ENCODE data around the gene CCDC106. TPM values are rescaled to one million over a fixed set of nuclear protein-coding genes. Genes with fewer than 3 reads are reported as not detected.
A peak's percentile ranks its signal among the peaks of the same experiment; 100 is the strongest.

The CCDC106 gene
- total RNA-seq, 1 experiment from 2014 or later = 47.8 TPM

- DNase-seq (ENCODE audit: low read depth, low spot score) = no peak
- in situ Hi-C loops (cut with HindIII; ENCODE audit: low pct_unique_long_range_greater_than_20kb, low sequenced_read_pairs) (no loop called here), intact Hi-C loops (cut with micrococcal nuclease; ENCODE audit: unreplicated experiment) (no loop called here)
- TF ChIP-seq TCF7L2 (IDR thresholded peaks at IDR 0.05; ENCODE audit: low read depth, low read length) (no peak), SIN3A (IDR thresholded peaks at IDR 0.05; ENCODE audit: borderline replicate concordance, insufficient read depth, low read depth, low read length) (no peak), POLR2AphosphoS5 (IDR thresholded peaks at IDR 0.05; ENCODE audit: low read depth, low read length) (no peak), REST (IDR thresholded peaks at IDR 0.05; ENCODE audit: insufficient read depth in 1 of 2, low read depth in 2 of 2, low read length in 1 of 2) (no peak)
- TF ChIP-seq, protein P1, sequence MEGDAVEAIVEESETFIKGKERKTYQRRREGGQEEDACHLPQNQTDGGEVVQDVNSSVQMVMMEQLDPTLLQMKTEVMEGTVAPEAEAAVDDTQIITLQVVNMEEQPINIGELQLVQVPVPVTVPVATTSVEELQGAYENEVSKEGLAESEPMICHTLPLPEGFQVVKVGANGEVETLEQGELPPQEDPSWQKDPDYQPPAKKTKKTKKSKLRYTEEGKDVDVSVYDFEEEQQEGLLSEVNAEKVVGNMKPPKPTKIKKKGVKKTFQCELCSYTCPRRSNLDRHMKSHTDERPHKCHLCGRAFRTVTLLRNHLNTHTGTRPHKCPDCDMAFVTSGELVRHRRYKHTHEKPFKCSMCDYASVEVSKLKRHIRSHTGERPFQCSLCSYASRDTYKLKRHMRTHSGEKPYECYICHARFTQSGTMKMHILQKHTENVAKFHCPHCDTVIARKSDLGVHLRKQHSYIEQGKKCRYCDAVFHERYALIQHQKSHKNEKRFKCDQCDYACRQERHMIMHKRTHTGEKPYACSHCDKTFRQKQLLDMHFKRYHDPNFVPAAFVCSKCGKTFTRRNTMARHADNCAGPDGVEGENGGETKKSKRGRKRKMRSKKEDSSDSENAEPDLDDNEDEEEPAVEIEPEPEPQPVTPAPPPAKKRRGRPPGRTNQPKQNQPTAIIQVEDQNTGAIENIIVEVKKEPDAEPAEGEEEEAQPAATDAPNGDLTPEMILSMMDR (IDR thresholded peaks at IDR 0.05) = no peak
- Histone ChIP-seq H3K4me3 (ENCODE audit: low read depth in 2 of 2, low read length in 2 of 2) (peak overlapping the region; percentile 63 to 93), H3K9me3 (ENCODE audit: control insufficient read depth, insufficient read depth, low read depth, low read length) (no peaks in the 10 kb centered on the region), H3K4me1 (ENCODE audit: control insufficient read depth, insufficient read depth, low read length) (peaks cover 46% of the 10 kb centered on the region), H3K36me3 (ENCODE audit: control insufficient read depth, insufficient read depth, low read length) (peaks cover 13% of the 10 kb centered on the region), H3K27ac (ENCODE audit: low read length) (peak overlapping the region; percentile 96), H3K27me3 (ENCODE audit: control insufficient read depth, insufficient read depth, low read length) (no peaks in the 10 kb centered on the region)
- CTCF ChIA-PET = no interaction called here
- no TSS peak for BruUV-seq (replicated peaks)
- POLR2A ChIA-PET = interaction anchor here (0.6 kb wide), 1 partner anchor 9 kb away, joined by 6 read pairs; no protein-coding TSS in a partner anchor
- no peak for ATAC-seq
Observed at GRCh38 chr19:55643887-55644176, 4.2 kb upstream of the CCDC106 start.

DNA sequence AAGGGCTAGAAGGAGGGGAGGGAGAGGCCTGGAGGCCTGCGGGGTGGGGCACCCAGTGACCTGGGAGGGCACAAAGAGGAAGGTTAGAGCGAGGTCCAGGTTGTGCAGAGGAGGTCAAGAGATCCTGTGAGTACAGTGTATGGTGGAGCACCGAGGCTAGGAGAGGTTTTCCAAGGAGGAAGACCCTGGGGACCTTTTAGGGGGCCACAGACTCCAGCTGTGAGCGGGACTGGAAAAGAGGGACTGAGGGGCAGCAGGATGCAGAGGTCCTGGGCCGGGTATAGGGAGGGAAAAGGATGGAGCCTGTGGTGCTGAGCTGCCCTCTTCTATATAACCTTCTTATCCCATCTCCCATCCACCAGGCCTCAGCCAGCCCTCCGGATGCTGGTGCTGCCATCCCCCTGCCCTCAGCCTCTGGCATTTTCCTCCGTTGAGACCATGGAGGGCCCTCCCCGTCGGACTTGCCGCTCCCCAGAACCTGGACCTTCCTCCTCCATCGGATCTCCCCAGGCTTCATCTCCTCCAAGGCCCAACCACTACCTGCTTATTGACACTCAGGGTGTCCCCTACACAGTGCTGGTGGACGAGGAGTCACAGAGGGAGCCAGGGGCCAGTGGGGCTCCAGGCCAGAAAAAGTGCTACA lies 3.7 kb upstream of the CCDC106 start:
- in situ Hi-C loops (cut with HindIII; ENCODE audit: low pct_unique_long_range_greater_than_20kb, low sequenced_read_pairs) = no loop called here

More for the DNA sequence above, 3.7 kb upstream of the CCDC106 start:
- TF ChIP-seq SIN3A (IDR thresholded peaks at IDR 0.05; ENCODE audit: borderline replicate concordance, insufficient read depth, low read depth, low read length) (no peak), REST (IDR thresholded peaks at IDR 0.05; ENCODE audit: insufficient read depth in 1 of 2, low read depth in 2 of 2, low read length in 1 of 2) (no peak), TCF7L2 (IDR thresholded peaks at IDR 0.05; ENCODE audit: low read depth, low read length) (no peak), POLR2AphosphoS5 (IDR thresholded peaks at IDR 0.05; ENCODE audit: low read depth, low read length) (no peak)
- TF ChIP-seq, protein P1 (IDR thresholded peaks at IDR 0.05) = no peak
- Histone ChIP-seq H3K27me3 (ENCODE audit: control insufficient read depth, insufficient read depth, low read length) (no peaks in the 10 kb centered on the region), H3K27ac (ENCODE audit: low read length) (peak overlapping the region; percentile 96), H3K9me3 (ENCODE audit: control insufficient read depth, insufficient read depth, low read depth, low read length) (no peaks in the 10 kb centered on the region), H3K36me3 (ENCODE audit: control insufficient read depth, insufficient read depth, low read length) (peaks cover 13% of the 10 kb centered on the region), H3K4me1 (ENCODE audit: control insufficient read depth, insufficient read depth, low read length) (peaks cover 51% of the 10 kb centered on the region), H3K4me3 (ENCODE audit: low read depth in 2 of 2, low read length in 2 of 2) (peak overlapping the region; percentile 63 to 93)
- CTCF ChIA-PET = no interaction called here
- intact Hi-C loops (cut with micrococcal nuclease; ENCODE audit: unreplicated experiment) = no loop called here
- ATAC-seq = no peak
- no TSS peak for BruUV-seq (replicated peaks)
- POLR2A ChIA-PET = interaction anchor here (0.6 kb wide), 1 partner anchor 10 kb away, joined by 6 read pairs; no protein-coding TSS in a partner anchor
- DNase-seq (ENCODE audit: low read depth, low spot score) = no peak
